Stimulated activated CD4-positive, alpha-beta T cell treated with anti-CD3 and anti-CD28 coated beads, Interleukin-2, amount 100 ng/mL, for 4 hours (primary cell): ENCODE results near the gene CTSS.
"Not testable (repeated sequence)": the region's sequence is repeated elsewhere in the genome, so short reads cannot be mapped to it uniquely, and the experiment has no call there.

Experiments
- DNase-seq: peaks from one replicate; pipeline ENCODE4 v3.0.0-alpha.2; 2020; ENCODE audit warnings: low read depth

The CTSS gene

DNA sequence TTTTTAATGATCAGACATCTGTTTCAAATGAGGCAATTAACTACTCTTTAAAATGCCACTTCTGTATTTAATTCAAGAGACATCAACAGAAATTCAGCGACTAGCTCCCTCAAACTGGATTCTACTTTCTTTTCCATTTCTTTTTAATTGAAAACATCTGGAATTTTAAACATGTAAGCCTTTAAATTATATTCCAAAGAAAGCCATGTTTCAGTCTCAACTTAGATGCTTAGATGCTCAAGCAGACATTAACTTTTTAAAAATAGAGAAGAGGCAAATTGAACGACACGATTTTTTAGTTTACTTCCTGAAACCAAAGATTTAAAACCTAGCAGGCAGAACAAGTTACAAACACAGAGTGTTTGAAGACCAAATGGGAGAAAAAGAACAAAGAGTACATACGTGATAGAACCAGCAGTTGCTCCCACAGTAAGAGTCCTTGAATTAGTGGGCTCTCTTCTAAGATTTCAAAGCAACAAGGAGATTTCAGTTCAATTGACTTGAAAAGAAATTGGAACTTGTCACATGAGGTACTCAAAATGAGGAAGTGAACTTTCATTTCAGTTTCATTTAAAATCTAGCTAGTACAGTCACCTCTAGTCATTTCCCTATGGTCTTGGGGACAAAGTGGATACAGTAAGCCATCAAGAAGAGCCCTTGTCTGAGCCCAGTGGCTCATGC lies at the start of gene CTSS:
Gene CTSS (minus strand): TSS at position 483 of the 681 bp plus-strand sequence. CDS start 1,015 bp downstream, outside the sequence.
- DNase-seq: no peak

DNA sequence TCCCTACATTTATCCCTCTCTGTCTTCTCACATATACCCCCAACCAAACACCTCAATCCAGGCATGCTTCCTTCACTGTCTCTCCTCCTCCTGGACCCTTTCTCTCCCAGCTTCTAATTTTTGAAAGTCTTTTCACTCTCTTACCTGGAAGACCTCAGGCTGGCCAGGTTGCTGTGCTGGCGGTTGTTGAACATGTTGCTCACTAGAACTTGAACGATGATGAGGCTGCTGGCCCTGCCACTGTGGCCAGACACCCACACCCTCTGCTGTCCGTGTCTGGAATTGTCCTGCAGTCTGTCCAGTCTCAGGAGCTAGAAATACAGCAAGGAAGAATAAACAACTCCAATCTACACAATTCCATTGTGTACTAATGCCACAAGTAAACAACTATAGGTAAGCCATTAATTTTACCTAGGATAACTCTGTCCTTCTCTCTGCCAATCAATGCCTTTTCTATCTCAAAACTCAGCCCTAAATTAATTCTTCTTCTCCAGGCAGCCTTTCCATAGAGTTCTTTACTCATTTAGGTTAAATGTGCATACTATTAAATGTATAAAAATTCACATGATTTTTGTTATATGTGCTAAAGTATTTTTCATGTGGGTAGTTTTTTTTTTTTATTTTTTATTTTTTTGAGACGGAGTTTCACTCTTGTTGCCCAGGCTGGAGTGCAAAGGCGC lies 47.6 kb upstream of the CTSS start:
- DNase-seq: peak; percentile 0

DNA sequence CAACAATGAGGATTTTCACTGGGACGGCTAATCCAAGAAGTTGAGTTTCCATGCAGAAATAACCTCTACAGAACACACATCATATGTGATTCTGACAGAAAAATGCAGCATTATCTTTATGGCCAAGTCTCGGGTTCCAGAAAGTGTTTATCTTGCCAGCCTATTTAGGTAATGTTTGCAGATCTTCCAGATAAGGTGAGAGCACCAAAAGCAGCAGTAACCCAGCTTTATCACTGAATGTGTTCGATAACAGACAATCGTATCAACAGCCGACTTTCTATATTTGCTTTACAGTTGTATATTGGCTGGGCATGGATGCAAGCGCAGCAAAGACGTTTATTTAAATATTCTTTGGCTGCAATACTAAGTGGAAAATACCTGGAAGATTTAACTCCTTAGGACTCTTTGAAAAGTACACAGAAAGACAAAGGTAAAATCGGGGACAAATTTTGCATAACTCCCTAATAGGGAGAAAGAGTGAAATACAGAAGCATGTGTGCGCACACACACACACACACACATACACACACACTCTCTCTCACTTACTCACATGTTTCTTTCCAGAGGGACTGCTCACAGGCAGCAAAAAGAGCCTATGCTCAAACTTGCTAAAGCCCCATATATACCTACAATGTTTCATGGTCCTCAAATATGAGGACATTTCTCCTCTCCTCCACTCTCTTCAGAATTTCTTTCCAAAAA lies 45.5 kb upstream of the CTSS start:
- no peak for DNase-seq

DNA sequence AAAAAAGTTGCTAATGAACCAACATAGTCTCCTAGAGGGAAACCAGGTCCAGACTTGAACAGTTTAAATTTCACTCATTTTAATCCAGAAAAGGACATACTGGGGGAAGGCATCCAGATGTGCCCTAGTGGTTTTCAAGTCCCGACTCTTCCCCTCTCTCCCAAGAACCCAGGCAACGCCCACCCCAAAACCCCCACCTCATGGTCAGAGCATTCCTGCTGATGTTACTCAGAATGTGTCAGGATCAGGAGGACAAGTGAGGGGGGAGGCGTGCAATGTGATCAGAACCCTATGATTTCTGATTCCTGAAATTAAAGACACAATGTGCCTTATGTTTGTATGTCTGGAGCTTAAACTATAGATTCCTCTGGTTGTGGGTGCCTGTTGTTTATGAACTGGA lies 44.1 kb upstream of the CTSS start:
- DNase-seq: no peak

DNA sequence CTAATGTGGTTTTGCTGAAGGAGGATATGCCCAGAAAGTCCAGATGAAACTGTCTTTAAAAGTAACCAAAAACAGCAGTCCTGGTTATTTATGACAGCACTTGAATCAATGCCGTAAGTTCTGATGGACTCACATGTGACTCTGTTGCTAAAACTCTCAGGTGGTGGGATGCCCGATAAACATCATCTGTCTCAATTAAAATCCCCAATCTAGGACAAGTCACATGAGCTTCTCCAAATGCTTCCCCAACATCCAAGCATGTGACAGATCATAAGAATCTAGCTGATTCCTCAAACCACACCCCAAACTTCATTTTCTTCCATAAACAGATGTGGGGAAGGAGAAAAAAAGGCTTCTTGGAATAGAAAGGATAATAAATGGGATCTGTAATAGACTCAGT lies 43.3 kb upstream of the CTSS start:
- DNase-seq: no peak

DNA sequence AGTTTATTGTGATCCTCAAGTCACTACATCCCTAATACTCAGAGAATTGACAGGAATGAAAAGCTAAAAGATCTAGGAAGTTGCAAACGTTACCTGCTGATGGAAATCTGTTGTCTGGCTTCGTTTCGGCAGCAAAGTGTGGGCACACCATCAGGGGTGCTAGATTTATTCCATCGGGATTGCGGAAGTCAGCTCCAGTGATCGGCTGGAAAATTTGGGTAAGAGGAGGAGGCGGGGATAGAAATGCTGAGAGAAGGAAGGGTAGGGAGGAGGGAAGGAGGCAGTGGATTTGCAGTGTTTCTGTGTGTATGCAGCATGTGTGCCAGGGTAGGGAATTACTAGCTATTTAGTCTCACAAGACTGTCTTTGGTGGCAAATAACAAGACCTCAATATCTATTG lies 42.5 kb upstream of the CTSS start, which contains the start of gene CTSK:
Gene CTSK (minus strand): TSS at position 140 of the 400 bp plus-strand sequence. CDS start 1,455 bp downstream, outside the sequence.
- no peak for DNase-seq

DNA sequence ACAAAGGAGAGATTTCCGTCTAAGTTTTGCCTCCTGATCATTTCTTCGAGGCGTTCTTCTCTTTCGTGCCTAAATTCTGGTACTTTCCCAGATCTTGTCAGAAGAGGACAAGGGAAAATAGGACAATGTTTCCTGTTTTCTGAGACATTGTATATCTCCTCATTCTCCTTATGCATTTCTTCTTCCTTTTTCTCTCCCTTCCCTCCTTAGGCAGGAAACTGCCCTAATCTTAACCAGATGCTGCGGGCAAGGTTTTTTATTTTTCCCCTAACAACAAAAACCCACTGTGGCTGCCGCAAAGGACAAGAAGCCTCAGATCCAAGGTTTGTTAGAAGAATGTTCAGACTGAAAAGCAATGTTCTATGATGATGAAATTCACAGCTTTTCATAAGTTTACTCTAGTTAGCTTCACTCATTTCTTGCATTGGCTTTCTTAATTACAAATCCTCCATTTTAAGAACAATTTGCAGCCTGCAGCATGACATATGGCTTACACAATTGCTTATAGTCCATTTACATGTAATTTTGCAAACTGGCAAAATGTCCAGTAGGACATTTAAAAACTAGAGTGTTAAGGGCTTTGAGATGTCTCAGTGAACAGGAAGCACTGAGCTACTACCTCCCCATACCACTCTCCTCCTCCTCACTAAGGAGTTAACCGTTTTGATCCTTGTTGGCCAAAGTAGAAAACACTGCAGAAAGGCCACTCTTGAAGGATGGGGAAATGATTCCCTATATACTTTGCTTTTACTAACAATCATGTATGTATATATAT lies 41.9 kb upstream of the CTSS start:
- no peak for DNase-seq

DNA sequence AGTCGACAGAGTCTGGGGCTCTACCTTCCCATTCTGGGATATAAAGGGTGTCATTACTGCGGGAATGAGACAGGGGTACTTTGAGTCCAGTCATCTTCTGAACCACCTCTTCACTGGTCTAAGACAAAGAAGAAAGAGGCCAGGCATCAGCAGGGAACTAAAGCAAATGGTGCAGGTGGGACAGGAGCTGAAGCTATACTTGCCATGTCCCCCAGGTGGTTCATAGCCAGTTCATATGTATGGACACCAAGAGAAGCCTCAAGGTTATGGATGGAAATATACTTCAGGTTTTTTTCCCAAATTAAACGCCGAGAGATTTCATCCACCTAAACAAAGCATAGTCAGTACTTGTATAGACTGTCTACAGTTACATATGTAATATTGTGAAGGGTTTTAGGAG lies 40.3 kb upstream of the CTSS start:
- DNase-seq: no peak

DNA sequence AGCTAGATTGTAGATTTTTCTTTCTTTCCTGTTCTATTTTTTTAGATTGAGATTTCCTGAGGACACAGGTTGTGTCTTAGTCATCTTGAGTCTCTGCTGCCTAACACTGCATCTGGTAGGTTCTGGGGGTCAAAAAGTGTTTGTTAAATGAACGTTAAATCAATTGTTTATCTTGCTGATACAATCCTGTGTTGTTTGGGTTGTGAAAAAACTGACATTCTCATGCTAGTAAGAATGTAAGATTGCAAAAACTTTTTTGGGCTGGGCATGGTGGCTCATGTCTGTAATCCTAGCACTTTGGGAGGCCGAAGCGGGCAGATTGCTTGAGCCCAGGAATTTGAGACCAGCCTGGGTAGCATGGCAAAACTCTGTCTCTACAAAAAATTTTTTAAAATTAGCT lies 39.1 kb upstream of the CTSS start:
- no peak for DNase-seq

DNA sequence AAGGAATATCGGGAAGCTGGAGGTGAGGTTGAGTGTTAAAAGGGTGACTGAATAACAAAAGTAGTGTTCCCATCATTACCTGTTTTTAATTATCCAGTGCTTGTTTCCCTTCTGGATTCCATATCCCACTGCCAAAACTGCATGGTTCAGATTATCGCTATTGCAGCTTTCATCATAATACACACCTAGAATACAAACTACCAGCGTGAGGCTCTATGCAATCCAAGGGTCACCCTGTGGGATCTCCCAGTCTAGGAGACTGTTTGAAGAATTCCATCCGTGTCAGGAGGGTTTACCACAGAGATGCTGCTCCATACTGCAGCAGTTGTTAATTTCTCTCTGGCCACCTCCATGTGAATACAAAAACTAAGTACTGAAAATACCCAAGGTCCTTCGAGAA lies 33.5 kb upstream of the CTSS start:
- no peak for DNase-seq

DNA sequence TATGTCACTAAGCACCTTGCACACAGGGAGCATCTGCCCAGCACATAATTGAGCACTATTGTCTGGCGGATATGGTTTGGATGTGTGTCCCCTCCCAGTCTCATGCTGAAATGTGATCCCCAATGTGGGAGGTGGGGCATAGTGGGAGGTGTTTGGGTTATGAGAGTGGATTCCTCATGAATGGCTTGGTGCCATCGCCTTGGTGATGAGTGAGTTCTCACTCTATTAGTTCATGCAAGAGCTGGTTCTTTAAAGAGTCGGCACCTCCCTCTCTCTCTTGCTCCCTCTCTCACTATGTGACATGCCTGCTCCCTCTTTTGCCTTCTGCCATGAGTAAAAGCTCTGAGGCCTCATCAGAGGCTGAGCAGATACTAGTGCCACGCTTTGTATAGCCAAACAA lies 32.9 kb upstream of the CTSS start:
- no peak for DNase-seq

DNA sequence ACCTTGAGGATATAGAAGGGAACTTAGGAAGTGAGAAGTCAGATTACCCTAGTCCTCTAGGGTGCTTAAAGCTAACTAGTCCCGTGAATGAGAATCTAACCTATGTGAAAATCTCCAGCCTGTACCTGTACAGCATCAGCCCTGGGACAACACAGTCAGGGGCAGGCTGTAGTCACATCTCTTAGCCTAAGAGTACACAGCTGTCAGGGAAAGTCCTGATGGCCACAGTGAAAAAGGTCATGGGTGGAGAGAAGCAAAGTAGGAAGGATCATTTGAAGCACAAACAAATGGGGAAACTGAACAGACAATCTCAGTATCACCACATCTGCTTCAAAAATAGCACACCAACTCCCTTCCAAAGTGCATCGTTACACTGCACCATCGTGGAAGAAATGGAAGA lies 30.8 kb upstream of the CTSS start:
- DNase-seq: no peak

DNA sequence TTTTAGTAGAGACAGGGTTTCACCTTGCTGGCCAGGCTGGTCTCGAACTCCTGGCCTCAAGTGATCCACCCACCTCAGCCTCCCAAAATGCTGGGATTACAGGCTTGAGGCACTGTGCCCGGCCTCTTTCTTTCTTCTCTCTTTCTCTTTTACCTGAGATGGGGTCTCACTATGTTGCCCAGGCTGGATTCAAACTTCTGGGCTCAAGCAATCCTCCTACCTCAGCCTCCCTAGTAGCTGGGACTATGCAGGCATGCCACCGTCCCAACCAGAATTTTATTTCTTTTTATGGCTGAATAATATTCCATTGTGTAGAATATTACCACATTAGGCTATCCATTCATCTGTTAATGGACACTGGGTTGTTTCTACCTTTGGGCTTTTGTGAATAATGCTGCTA lies 28.2 kb upstream of the CTSS start:
- not testable (repeated sequence) for DNase-seq

DNA sequence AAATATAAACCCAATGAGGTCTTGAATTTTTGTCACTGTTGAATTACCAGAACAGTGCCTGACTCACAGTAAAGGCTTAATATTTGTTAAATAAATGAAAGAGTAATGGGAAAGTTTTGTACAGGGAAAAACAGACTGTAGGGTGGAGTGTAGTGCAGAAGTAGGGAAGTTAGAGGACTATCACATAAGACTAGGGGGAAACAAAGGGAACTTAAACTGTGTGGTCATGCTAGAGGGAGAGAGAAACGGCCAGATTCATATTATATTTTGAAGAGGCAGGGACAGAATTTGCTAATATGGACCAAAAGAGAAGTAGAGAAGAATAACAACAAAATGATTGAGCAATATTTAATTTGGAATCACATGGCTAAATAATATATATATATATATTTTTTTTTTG lies 27.6 kb upstream of the CTSS start:
- DNase-seq: no peak

DNA sequence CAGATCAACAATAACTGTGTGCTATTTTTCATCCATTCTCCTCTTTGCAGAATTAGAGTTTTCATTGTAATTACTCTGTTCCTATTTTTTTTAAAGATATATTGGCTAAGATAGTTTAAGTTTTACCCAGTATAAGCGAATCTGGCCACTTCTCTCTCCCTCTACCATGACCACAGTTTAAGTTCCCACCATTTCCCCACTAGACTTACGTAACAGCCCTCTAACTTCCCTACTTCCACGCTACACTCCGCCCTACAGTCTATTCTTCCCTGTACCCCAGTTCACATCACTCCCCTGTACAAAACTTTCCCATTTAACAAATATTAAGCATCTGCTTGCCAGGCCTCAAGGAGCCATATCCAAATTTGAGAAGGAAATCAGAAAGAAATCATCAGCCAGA lies 26.0 kb upstream of the CTSS start:
- DNase-seq: no peak

DNA sequence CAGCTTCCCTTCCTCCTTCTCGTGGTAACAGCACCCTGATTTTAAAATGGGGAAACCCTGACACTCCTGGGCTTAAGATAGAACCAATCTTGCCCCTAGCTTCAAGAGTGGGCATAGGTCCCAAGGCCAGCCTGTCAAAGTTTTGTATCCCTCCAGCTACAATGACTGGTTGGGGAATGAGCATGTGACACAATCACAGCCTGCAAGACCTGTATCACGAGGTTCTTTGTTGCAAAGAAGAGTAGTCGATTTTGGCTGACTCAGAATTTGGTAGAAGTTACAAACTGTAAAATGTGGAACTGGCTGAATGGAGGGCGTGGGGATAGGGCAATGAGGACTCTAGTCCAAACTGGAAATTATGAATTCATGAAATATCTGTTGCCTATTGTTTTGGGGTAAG lies 23.8 kb upstream of the CTSS start:
- DNase-seq: no peak

DNA sequence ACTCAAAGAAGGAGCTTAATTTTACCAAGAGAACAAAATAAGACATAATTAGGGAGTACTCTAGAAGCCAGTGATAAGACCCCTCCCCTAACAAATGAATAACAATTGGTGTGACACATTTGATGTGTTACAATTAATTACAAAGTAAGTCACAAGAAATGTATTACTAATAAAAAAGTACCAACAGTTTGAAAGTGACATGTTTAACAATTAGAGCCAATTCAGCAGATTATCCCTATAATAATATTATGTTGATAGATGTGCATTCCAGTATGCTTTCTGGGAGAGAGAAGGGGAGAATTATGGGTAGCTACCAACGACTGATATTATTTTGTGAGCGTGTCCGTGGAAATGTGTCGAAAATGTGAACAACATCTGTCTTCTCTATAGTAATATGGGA lies 23.4 kb upstream of the CTSS start:
- no peak for DNase-seq

DNA sequence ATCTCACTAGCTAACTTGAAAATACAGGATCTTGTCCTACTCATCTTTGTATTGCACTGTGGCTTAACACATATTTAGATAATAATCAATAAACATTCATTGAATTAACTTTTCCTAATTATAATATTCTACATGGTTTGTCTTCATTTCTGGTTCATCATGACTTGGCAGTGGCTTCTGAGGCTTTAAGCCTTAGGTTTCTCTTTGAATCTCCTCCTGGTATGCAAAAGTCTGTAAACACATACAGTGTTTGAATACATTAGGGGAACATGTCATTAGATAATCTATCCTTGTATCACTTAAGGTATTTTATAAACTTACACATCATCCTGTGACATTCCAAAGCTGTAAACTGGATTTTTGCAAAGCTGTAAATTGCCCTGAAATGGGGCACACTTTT lies 21.9 kb upstream of the CTSS start:
- DNase-seq: no peak

DNA sequence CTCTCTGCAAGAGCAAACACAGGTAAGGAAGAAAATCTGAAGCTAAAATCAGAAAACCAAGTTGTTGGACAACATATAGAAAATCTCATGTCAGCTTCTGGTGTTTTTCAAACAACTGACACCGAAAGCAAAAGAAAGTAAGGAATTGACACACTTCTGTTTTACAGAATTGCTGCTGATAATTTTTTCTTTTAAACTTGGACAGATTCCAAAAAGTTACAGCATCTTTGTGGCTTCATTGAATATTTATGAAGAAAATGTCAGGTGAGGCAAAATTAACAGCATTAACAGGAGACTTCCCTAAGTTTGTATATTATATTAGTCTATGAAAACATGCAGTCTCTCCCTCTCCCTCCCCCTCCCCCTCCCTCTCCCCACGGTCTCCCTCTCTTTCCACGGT lies 14.9 kb upstream of the CTSS start:
- no peak for DNase-seq

DNA sequence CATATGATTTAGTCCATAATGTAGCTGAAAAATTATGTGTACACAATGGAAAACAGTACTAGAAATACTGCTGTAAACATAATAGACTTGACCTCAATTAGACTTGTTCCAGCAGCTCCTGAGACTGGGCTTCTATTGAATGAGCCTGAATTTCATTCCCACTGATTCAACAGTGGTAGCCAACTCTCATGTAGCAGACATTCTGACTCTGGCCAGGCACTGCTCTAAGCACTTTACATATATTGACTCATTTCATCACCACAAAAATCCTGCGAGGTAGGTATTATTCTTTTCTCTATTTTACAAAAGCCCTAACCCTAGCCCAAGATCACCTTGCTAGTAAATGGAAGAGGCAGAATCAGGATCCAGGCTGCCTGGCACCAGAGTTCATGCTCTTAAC lies 12.8 kb upstream of the CTSS start:
- no peak for DNase-seq

DNA sequence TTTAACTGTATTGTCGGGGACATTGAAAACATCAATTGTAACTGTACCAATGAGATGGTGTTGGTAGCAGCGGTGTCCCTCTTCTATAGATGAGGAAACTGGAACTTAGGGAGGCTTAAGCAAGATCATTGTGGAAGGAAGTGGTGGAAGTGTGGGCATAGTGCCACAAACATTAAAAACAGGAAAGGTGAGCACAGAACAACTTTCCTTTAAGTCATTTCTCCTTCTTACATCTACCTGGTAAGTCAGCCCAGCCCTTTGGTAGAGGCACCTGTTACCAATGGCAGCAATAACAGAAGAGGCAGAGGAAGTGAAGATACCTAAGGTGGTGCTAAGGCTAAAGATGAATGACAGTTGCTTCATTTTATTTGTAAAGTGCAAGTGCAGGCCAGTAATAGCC lies 12.0 kb upstream of the CTSS start:
- no peak for DNase-seq

DNA sequence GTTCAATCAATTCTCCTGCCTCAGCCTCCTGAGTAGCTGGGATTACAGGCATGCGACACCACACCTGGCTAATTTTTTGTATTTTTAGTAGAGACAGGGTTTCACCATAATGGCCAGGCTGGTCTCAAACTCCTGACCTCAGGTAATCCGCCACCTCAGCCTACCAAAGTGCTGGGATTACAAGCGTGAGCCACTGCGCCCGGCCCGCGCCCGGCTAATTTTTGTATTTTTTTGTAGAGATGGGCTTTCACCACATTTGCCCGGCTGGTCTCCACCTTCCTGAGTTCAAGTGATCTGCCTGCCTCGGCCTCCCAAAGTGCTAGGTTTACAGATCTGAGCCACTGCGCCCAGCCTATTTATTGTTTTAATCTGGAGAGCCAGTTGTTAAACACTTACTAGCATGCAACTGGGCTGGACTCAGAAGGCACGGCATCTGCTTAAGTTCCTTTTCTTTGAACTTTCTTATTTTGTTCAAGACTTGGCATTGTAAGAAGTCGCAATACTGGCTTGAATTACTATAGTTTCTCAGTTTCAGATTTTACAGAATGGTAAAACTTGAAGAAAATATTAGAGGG lies 10.4 kb upstream of the CTSS start:
- DNase-seq: not testable (repeated sequence)
